Natural killer cell (primary cell): ENCODE results near the gene VRK1. TPM values are rescaled to one million over a fixed set of nuclear protein-coding genes. Genes with fewer than 3 reads are reported as not detected.

ENCODE experiments used
- ATAC-seq, 3 donors: fragments of 150-1000 bp in 2 of 3; fragments of 200-7000 bp in 1 of 3; cut with Tn5 transposase; 1 replicate in 1 of 3; 2 replicates in 2 of 3; pipeline ENCODE4 v1.10.0; 2021; ENCODE audit warnings: mild to moderate bottlenecking in 2 of 3, moderate library complexity in 2 of 3
- DNase-seq, 2 donors: peaks; one replicate each; pipeline versions ENCODE4 v3.0.0 to v3.0.0-alpha.2; 2013 to 2021; ENCODE audit warnings: mixed read lengths in 1 of 2
- H3K27ac ChIP-seq: one replicate; pipeline ENCODE4 v1.5.1; 2013; ENCODE audit warnings: mild to moderate bottlenecking, low read length
- H3K27me3 ChIP-seq: one replicate; pipeline ENCODE4 v1.6.1; 2013; ENCODE audit warnings: low read length; ENCODE audit not compliant: control insufficient read depth, insufficient read depth
- H3K36me3 ChIP-seq: one replicate; pipeline ENCODE4 v1.6.1; 2013; ENCODE audit warnings: low read length; ENCODE audit not compliant: control insufficient read depth, insufficient read depth
- H3K4me1 ChIP-seq: one replicate; pipeline ENCODE4 v1.6.1; 2013; ENCODE audit warnings: low read length; ENCODE audit not compliant: control insufficient read depth, insufficient read depth
- H3K4me3 ChIP-seq: one replicate; pipeline ENCODE4 v1.5.1; 2013; ENCODE audit warnings: low read length
- H3K9me3 ChIP-seq: one replicate; pipeline ENCODE4 v1.6.1; 2013; ENCODE audit warnings: low read length; ENCODE audit not compliant: control insufficient read depth, insufficient read depth
- H3K27ac Mint-ChIP-seq, 2 donors: one replicate each; pipeline ENCODE4 v1.8.0; 2022; ENCODE audit warnings: mild to moderate bottlenecking in 2 of 2, mixed read lengths in 2 of 2, moderate library complexity in 1 of 2
- H3K27me3 Mint-ChIP-seq, 2 donors: one replicate each; pipeline ENCODE4 v1.8.0; 2022; ENCODE audit warnings: low read depth in 2 of 2, mixed read lengths in 2 of 2
- H3K36me3 Mint-ChIP-seq: one replicate; pipeline ENCODE4 v1.8.0; 2022; ENCODE audit warnings: mixed read lengths
- H3K4me1 Mint-ChIP-seq, 2 donors: one replicate each; pipeline ENCODE4 v1.8.0; 2022; ENCODE audit warnings: mixed read lengths in 2 of 2
- H3K4me3 Mint-ChIP-seq: one replicate; pipeline ENCODE4 v1.8.0; 2022; ENCODE audit warnings: mild to moderate bottlenecking, moderate library complexity, mixed read lengths
- H3K9me3 Mint-ChIP-seq, 2 donors: one replicate each; pipeline ENCODE4 v1.8.0; 2022; ENCODE audit warnings: mixed read lengths in 2 of 2
- WGBS: methylation state at CpG from one replicate; pipeline ENCODE4 v1.1.7; 2013; ENCODE audit warnings: missing lambda C conversion rate; ENCODE audit not compliant: insufficient coverage; 5-methylcytosine and 5-hydroxymethylcytosine counted together
- intact Hi-C: fragments of 100-400 bp; cut with micrococcal nuclease; formaldehyde crosslinking; loops from one replicate; pipeline ENCODE4 v1.14.2; 2022
- total RNA-seq, 4 donors: library from RNA; stranded (reverse); fragments of 120-200 nt in 1 of 4; gene quantifications; one replicate each; pipeline versions ENCODE4 v1.2.3 to v1.2.4, GENCODE V29; 2013 to 2022
- TF ChIP-seq, protein P1 (sequence below): fragments of 200-600 bp; IDR thresholded peaks from one replicate; pipeline ENCODE4 v1.8.0; 2022; ENCODE audit warnings: antibody characterized with exemption

VRK1 gene
- total RNA-seq, 3 donors from 2014 or later (not counting 1 experiment from before 2014, with no cell fraction given) = 34.4 to 40.6 (median 37.3) TPM

- intact Hi-C loops = no loop called here
- H3K36me3 Mint-ChIP-seq = peaks cover 9% of the 10 kb centered on the region
These were observed 52.6 kb downstream of the VRK1 start for GRCh38 chr14:96849733-96850132.

GRCh38 chr14:96851694-96852381, 54.7 kb downstream of the VRK1 start:
- H3K9me3 Mint-ChIP-seq = no peaks in the 10 kb centered on the region
- no peaks in the 10 kb centered on the region for H3K27me3 ChIP-seq
- H3K4me3 Mint-ChIP-seq = no peak overlapping the region
- no peak overlapping the region for H3K27ac ChIP-seq
- TF ChIP-seq, protein P1, sequence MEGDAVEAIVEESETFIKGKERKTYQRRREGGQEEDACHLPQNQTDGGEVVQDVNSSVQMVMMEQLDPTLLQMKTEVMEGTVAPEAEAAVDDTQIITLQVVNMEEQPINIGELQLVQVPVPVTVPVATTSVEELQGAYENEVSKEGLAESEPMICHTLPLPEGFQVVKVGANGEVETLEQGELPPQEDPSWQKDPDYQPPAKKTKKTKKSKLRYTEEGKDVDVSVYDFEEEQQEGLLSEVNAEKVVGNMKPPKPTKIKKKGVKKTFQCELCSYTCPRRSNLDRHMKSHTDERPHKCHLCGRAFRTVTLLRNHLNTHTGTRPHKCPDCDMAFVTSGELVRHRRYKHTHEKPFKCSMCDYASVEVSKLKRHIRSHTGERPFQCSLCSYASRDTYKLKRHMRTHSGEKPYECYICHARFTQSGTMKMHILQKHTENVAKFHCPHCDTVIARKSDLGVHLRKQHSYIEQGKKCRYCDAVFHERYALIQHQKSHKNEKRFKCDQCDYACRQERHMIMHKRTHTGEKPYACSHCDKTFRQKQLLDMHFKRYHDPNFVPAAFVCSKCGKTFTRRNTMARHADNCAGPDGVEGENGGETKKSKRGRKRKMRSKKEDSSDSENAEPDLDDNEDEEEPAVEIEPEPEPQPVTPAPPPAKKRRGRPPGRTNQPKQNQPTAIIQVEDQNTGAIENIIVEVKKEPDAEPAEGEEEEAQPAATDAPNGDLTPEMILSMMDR = no peak
- H3K4me1 ChIP-seq = no peaks in the 10 kb centered on the region
- H3K27ac Mint-ChIP-seq = no peak overlapping the region
- ATAC-seq (no peak), DNase-seq (no peak)
- no peaks in the 10 kb centered on the region for H3K27me3 Mint-ChIP-seq
- H3K36me3 Mint-ChIP-seq = peaks cover 9% of the 10 kb centered on the region
- H3K4me3 ChIP-seq = no peak overlapping the region
- 98% methylated on average over 4 of the region's 4 CpGs for WGBS
- H3K36me3 ChIP-seq = peaks cover 31% of the 10 kb centered on the region
- intact Hi-C loops = loop anchor here (1.0 kb wide), 1 partner anchor 55 kb away; the partner anchor contains the start of gene VRK1
- H3K4me1 Mint-ChIP-seq = no peaks in the 10 kb centered on the region
- no peaks in the 10 kb centered on the region for H3K9me3 ChIP-seq

More at GRCh38 chr14:96849733-96850132, 52.6 kb downstream of the VRK1 start:
- Histone ChIP-seq H3K27ac (no peak overlapping the region), H3K36me3 (peaks cover 25% of the 10 kb centered on the region), H3K4me1 (no peaks in the 10 kb centered on the region), H3K4me3 (no peak overlapping the region), H3K9me3 (no peaks in the 10 kb centered on the region), H3K27me3 (no peaks in the 10 kb centered on the region)
- no peaks in the 10 kb centered on the region for H3K4me1 Mint-ChIP-seq
- no peaks in the 10 kb centered on the region for H3K27me3 Mint-ChIP-seq
- H3K4me3 Mint-ChIP-seq = no peak overlapping the region
- no peak overlapping the region for H3K27ac Mint-ChIP-seq
- TF ChIP-seq, protein P1 = no peak
- ATAC-seq (no peak), DNase-seq (no peak)
- H3K9me3 Mint-ChIP-seq = no peaks in the 10 kb centered on the region

DNA sequence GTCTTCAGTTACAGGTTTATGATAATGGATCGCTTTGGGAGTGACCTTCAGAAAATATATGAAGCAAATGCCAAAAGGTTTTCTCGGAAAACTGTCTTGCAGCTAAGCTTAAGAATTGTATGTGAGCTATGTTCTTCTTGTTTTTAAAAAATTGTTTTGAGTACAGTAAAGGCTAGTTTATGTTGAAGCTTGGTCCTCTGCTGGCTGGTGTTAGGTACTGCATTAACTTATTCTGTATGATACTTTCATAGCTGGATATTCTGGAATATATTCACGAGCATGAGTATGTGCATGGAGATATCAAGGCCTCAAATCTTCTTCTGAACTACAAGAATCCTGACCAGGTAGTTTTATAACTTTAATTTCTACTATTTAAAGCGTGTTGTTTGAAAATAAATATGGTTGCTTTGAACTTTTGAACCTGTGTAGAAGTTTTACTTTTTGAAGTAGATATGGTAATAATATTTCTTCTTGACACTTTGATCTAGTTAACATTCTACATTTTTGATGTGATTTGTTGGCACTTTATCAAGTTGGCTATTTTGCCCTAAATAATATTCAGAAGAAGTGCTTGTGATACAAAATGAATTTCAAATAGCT, 55.7 kb downstream of the VRK1 start:
- peaks cover 4% of the 10 kb centered on the region for H3K36me3 Mint-ChIP-seq
- peak; percentile 58 to 69 (median 64) for ATAC-seq
- no peaks in the 10 kb centered on the region for H3K4me1 ChIP-seq

More for the DNA sequence above, 55.7 kb downstream of the VRK1 start:
- Mint-ChIP-seq H3K4me1 (no peaks in the 10 kb centered on the region), H3K27ac (no peak overlapping the region), H3K9me3 (no peaks in the 10 kb centered on the region), H3K27me3 (no peaks in the 10 kb centered on the region), H3K4me3 (no peak overlapping the region)
- H3K27ac ChIP-seq = no peak overlapping the region
- intact Hi-C loops = loop anchor here (1.0 kb wide), 1 partner anchor 56 kb away; the partner anchor contains the start of gene VRK1
- WGBS = 88% methylated on average over 2 of the region's 4 CpGs
- peak in 1 of 2 donors; percentile 52 for DNase-seq
- H3K36me3 ChIP-seq = peaks cover 28% of the 10 kb centered on the region
- no peaks in the 10 kb centered on the region for H3K27me3 ChIP-seq
- no peaks in the 10 kb centered on the region for H3K9me3 ChIP-seq
- no peak overlapping the region for H3K4me3 ChIP-seq
- TF ChIP-seq, protein P1 = peak; percentile 77
